ENCODE data around the gene GLCE. TPM values are rescaled to one million over a fixed set of nuclear protein-coding genes. Genes with fewer than 3 reads are reported as not detected.

GLCE gene
- polyA plus RNA-seq, 4 donors = 18.2 to 66.5 (median 30.6) TPM

DNA sequence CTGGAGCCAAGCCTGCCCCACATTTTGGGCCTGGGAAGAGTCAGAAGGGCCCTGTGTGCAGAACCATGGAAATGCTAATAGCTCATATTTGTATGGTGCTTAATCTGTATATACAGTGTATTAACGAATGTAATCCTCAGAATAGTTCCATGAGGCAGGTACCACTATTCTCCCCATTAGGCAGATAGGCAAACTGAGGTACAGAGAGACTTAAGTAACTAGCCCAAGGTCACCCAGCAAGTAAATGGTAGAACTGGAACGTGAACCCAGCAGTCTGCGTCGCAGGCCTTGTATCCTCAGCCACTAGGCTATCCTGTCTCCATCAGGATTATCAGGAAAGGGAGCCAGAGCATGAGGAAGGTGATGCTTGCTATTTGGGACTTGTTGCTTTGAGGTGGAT lies 28.0 kb upstream of the GLCE start:
- no peaks in the 10 kb centered on the region for H3K36me3 ChIP-seq (ENCODE audit: control insufficient read depth in 3 of 3, insufficient read depth in 2 of 3, low read depth in 1 of 3, low read length in 3 of 3)
- H3K9me3 ChIP-seq (ENCODE audit: control insufficient read depth in 2 of 2, insufficient read depth in 1 of 2, low read depth in 1 of 2, low read length in 1 of 2) = no peaks in the 10 kb centered on the region
- DNase-seq (no peak), FAIRE-seq (no peak)
- WGBS, 3 donors = 89 to 92% (median 90%) methylated on average over 4 of the region's 4 CpGs
- H3K4me3 ChIP-seq (ENCODE audit: low read depth in 1 of 3, low read length in 3 of 3) = no peak overlapping the region
- H3K4me1 ChIP-seq (ENCODE audit: control insufficient read depth in 3 of 3, insufficient read depth in 2 of 3, low read depth in 1 of 3, low read length in 2 of 3) = peaks cover 0 to 30% (median 5%) of the 10 kb centered on the region in 3 donors
- H3K27ac ChIP-seq (ENCODE audit: low read depth in 1 of 3, low read length in 2 of 3) = no peak overlapping the region
- H3K27me3 ChIP-seq (ENCODE audit: control insufficient read depth in 3 of 3, insufficient read depth in 3 of 3, low read length in 3 of 3) = no peaks in the 10 kb centered on the region

DNA sequence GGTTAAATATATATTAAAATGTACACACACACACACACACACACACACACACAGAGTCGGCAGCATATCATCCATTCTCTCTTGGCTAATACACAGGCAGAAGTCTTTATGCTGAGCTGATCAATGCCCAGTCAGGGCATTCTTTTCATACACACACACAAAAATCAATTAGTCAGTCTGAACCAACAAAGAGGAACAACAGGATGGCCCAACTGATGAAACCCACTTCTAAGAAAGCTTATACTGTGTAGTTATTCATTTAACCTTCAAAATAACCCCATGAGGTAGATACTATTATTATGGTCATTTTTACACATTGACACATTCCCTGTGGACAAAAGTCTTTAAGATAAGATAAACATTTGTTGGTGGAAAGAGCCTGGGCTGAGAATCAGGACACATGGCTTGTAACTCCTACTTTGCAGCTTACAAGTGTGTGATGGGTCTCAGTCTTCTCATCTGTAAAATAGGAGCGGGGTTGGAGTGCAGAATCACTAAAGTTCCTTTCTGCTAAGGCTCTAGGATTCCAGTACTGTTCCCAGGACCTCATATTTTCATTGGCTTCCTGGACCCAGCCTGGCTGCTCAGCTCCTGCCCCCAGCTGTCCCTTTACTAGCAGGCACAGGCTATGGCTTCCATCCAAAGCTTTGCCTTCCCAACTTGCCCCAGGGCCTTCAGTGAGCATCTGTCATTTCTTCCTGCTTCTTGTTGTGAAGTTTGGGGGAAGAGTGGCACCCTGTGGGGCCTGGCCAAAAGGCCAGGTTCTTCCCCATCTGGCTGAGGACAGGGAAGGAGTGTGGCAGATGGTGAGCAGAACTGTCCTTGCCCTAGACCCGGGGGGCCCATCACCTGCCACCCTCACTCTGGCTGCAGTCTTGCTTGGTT lies 27.2 kb upstream of the GLCE start:
- H3K27ac ChIP-seq (ENCODE audit: low read depth in 1 of 3, low read length in 2 of 3) = no peak overlapping the region
- DNase-seq (no peak), FAIRE-seq (no peak)
- H3K27me3 ChIP-seq (ENCODE audit: control insufficient read depth in 3 of 3, insufficient read depth in 3 of 3, low read length in 3 of 3) = no peaks in the 10 kb centered on the region
- no peaks in the 10 kb centered on the region for H3K9me3 ChIP-seq (ENCODE audit: control insufficient read depth in 2 of 2, insufficient read depth in 1 of 2, low read depth in 1 of 2, low read length in 1 of 2)
- no peak overlapping the region for H3K4me3 ChIP-seq (ENCODE audit: low read depth in 1 of 3, low read length in 3 of 3)
- no peaks in the 10 kb centered on the region for H3K36me3 ChIP-seq (ENCODE audit: control insufficient read depth in 3 of 3, insufficient read depth in 2 of 3, low read depth in 1 of 3, low read length in 3 of 3)
- peaks cover 0 to 23% (median 5%) of the 10 kb centered on the region in 3 donors for H3K4me1 ChIP-seq (ENCODE audit: control insufficient read depth in 3 of 3, insufficient read depth in 2 of 3, low read depth in 1 of 3, low read length in 2 of 3)
- 56 to 69% (median 60%) methylated on average over 3 of the region's 3 CpGs for WGBS, 3 donors

DNA sequence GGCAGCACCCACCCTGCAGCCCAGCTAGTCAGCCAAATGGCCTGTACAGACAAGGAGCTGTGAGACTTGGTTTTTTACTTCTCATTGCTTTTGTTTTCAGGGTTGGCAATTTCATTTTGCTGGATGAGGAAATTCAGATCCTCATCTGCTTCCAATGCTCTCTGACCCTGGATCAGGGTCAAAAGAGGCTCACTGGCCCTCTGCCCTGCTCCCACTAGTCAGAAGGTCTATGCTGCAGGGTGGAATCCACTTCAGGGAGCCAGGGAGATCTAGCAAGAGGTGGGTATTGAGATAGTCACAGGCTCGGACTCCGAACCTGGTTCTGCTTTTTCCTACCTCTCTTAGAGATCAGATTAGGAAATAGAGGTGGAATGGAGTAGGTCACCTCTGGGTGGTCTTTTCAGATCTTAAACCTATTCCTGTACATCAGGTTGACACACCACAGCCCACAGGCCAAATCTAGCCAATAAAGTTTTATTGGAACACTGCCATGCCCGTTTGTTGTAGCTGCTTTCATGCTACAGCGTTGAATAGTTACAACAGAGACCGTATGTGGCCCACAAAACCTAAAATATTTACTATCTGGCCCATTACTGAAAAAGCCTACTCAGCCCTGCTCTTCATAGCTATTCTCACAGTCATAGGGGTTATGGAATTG lies 26.4 kb upstream of the GLCE start:
- no peak for DNase-seq
- 82 to 89% (median 86%) methylated on average over 5 of the region's 5 CpGs for WGBS, 3 donors
- no peak for FAIRE-seq

GRCh38 chr15:69134791-69135190 lies 25.6 kb upstream of the GLCE start:
- Histone ChIP-seq H3K36me3 (ENCODE audit: control insufficient read depth in 3 of 3, insufficient read depth in 2 of 3, low read depth in 1 of 3, low read length in 3 of 3) (no peaks in the 10 kb centered on the region), H3K9me3 (ENCODE audit: control insufficient read depth in 2 of 2, insufficient read depth in 1 of 2, low read depth in 1 of 2, low read length in 1 of 2) (no peaks in the 10 kb centered on the region), H3K27ac (ENCODE audit: low read depth in 1 of 3, low read length in 2 of 3) (no peak overlapping the region), H3K27me3 (ENCODE audit: control insufficient read depth in 3 of 3, insufficient read depth in 3 of 3, low read length in 3 of 3) (no peaks in the 10 kb centered on the region), H3K4me3 (ENCODE audit: low read depth in 1 of 3, low read length in 3 of 3) (no peak overlapping the region), H3K4me1 (ENCODE audit: control insufficient read depth in 3 of 3, insufficient read depth in 2 of 3, low read depth in 1 of 3, low read length in 2 of 3) (peaks cover 0 to 7% (median 0%) of the 10 kb centered on the region in 3 donors)
- no peak for DNase-seq
- no peak for FAIRE-seq
- WGBS, 3 donors = 82 to 88% (median 82%) methylated on average over 2 of the region's 2 CpGs

More for the DNA sequence above, 26.4 kb upstream of the GLCE start:
- Histone ChIP-seq H3K9me3 (ENCODE audit: control insufficient read depth in 2 of 2, insufficient read depth in 1 of 2, low read depth in 1 of 2, low read length in 1 of 2) (no peaks in the 10 kb centered on the region), H3K4me1 (ENCODE audit: control insufficient read depth in 3 of 3, insufficient read depth in 2 of 3, low read depth in 1 of 3, low read length in 2 of 3) (peaks cover 0 to 15% (median under 1%) of the 10 kb centered on the region in 3 donors), H3K36me3 (ENCODE audit: control insufficient read depth in 3 of 3, insufficient read depth in 2 of 3, low read depth in 1 of 3, low read length in 3 of 3) (no peaks in the 10 kb centered on the region), H3K27ac (ENCODE audit: low read depth in 1 of 3, low read length in 2 of 3) (no peak overlapping the region), H3K27me3 (ENCODE audit: control insufficient read depth in 3 of 3, insufficient read depth in 3 of 3, low read length in 3 of 3) (no peaks in the 10 kb centered on the region), H3K4me3 (ENCODE audit: low read depth in 1 of 3, low read length in 3 of 3) (no peak overlapping the region)

DNA sequence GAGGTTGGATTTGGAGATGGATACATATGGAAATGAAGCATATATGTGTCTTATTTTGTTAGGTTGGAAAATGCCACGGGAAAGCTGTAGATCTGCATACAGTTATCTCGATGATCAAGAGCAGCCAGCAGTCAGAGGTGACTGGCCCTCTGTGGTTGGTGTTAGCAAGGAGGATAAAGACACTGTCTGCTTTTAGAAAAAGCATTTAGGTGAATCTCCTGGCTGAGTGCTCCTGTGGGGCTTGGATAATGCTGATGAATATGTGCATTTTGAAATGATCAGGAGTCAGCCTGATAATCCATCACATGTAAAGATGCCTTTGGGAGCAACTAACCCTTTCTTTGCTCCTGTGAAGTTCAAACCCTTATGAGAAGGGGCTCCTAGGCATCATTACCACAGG lies 24.9 kb upstream of the GLCE start:
- Histone ChIP-seq H3K9me3 (ENCODE audit: control insufficient read depth in 2 of 2, insufficient read depth in 1 of 2, low read depth in 1 of 2, low read length in 1 of 2) (no peaks in the 10 kb centered on the region), H3K36me3 (ENCODE audit: control insufficient read depth in 3 of 3, insufficient read depth in 2 of 3, low read depth in 1 of 3, low read length in 3 of 3) (no peaks in the 10 kb centered on the region), H3K27me3 (ENCODE audit: control insufficient read depth in 3 of 3, insufficient read depth in 3 of 3, low read length in 3 of 3) (no peaks in the 10 kb centered on the region), H3K27ac (ENCODE audit: low read depth in 1 of 3, low read length in 2 of 3) (no peak overlapping the region), H3K4me3 (ENCODE audit: low read depth in 1 of 3, low read length in 3 of 3) (no peak overlapping the region), H3K4me1 (ENCODE audit: control insufficient read depth in 3 of 3, insufficient read depth in 2 of 3, low read depth in 1 of 3, low read length in 2 of 3) (peaks cover 0 to 4% (median 0%) of the 10 kb centered on the region in 3 donors)
- 89 to 98% (median 96%) methylated on average over 2 of the region's 2 CpGs for WGBS, 3 donors
- FAIRE-seq (no peak), DNase-seq (no peak)

DNA sequence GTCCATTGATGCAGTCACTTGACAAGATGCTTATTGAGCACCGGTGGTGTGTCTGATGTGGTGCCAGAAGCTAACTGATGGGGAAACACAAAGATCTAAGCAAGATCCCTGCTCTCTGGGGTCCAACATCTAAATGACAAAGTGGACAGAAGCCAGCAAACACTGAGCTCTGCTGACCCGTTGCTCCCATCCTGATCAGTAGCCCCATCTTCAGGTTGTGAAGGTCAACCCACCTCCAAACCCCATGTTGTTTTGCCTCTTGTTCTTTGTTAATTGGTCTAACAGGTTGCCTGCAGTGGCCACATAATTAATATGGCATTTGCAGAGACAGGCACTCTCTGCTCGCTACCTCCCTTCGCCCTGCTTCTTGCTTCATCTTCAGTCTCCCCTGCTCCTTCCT lies 21.5 kb upstream of the GLCE start:
- H3K4me3 ChIP-seq (ENCODE audit: low read depth in 1 of 3, low read length in 3 of 3) = no peak overlapping the region
- FAIRE-seq (no peak), DNase-seq (no peak)
- H3K36me3 ChIP-seq (ENCODE audit: control insufficient read depth in 3 of 3, insufficient read depth in 2 of 3, low read depth in 1 of 3, low read length in 3 of 3) = no peaks in the 10 kb centered on the region
- H3K9me3 ChIP-seq (ENCODE audit: control insufficient read depth in 2 of 2, insufficient read depth in 1 of 2, low read depth in 1 of 2, low read length in 1 of 2) = peaks cover 0 to 3% of the 10 kb centered on the region in 2 donors
- WGBS, 3 donors = 67 to 70% (median 67%) methylated on average over 4 of the region's 4 CpGs
- H3K4me1 ChIP-seq (ENCODE audit: control insufficient read depth in 3 of 3, insufficient read depth in 2 of 3, low read depth in 1 of 3, low read length in 2 of 3) = peaks cover 0 to 25% (median 10%) of the 10 kb centered on the region in 3 donors
- H3K27ac ChIP-seq (ENCODE audit: low read depth in 1 of 3, low read length in 2 of 3) = no peak overlapping the region
- peaks cover 0 to under 1% (median 0%) of the 10 kb centered on the region in 3 donors for H3K27me3 ChIP-seq (ENCODE audit: control insufficient read depth in 3 of 3, insufficient read depth in 3 of 3, low read length in 3 of 3)

- Histone ChIP-seq H3K27ac (ENCODE audit: low read depth in 1 of 3, low read length in 2 of 3) (no peak overlapping the region), H3K27me3 (ENCODE audit: control insufficient read depth in 3 of 3, insufficient read depth in 3 of 3, low read length in 3 of 3) (peaks cover 0 to 2% (median 0%) of the 10 kb centered on the region in 3 donors), H3K4me1 (ENCODE audit: control insufficient read depth in 3 of 3, insufficient read depth in 2 of 3, low read depth in 1 of 3, low read length in 2 of 3) (peaks cover 0 to 33% (median 10%) of the 10 kb centered on the region in 3 donors), H3K9me3 (ENCODE audit: control insufficient read depth in 2 of 2, insufficient read depth in 1 of 2, low read depth in 1 of 2, low read length in 1 of 2) (peaks cover 0 to 3% of the 10 kb centered on the region in 2 donors), H3K36me3 (ENCODE audit: control insufficient read depth in 3 of 3, insufficient read depth in 2 of 3, low read depth in 1 of 3, low read length in 3 of 3) (no peaks in the 10 kb centered on the region), H3K4me3 (ENCODE audit: low read depth in 1 of 3, low read length in 3 of 3) (no peak overlapping the region)
- FAIRE-seq (no peak), DNase-seq (no peak)
- 76 to 89% (median 82%) methylated on average over 13 of the region's 13 CpGs for WGBS, 3 donors
Observed at GRCh38 chr15:69140306-69140705, 20.1 kb upstream of the GLCE start.

- Histone ChIP-seq H3K4me1 (ENCODE audit: control insufficient read depth in 3 of 3, insufficient read depth in 2 of 3, low read depth in 1 of 3, low read length in 2 of 3) (peaks cover 0 to 43% (median 10%) of the 10 kb centered on the region in 3 donors), H3K27ac (ENCODE audit: low read depth in 1 of 3, low read length in 2 of 3) (peak overlapping the region in 1 of 3 donors; percentile 39), H3K27me3 (ENCODE audit: control insufficient read depth in 3 of 3, insufficient read depth in 3 of 3, low read length in 3 of 3) (peaks cover 0 to 2% (median 0%) of the 10 kb centered on the region in 3 donors), H3K9me3 (ENCODE audit: control insufficient read depth in 2 of 2, insufficient read depth in 1 of 2, low read depth in 1 of 2, low read length in 1 of 2) (peaks cover 0 to 3% of the 10 kb centered on the region in 2 donors), H3K4me3 (ENCODE audit: low read depth in 1 of 3, low read length in 3 of 3) (no peak overlapping the region), H3K36me3 (ENCODE audit: control insufficient read depth in 3 of 3, insufficient read depth in 2 of 3, low read depth in 1 of 3, low read length in 3 of 3) (no peaks in the 10 kb centered on the region)
- DNase-seq (peak; percentile 67 to 89), FAIRE-seq (no peak)
- WGBS, 3 donors = 14 to 43% (median 17%) methylated on average over 3 of the region's 3 CpGs
Observed at GRCh38 chr15:69141286-69141701, 19.1 kb upstream of the GLCE start.

Measured in small intestine (tissue), 7 donors.